WI38 (cell line): Measurements from ENCODE around the gene XYLT1.

Experiments
- H3K4me3 ChIP-seq: 2 replicates; pipeline ENCODE4 v1.5.1; 2011; ENCODE audit warnings: low read depth, mild to moderate bottlenecking, control low read depth, low read length
- TF ChIP-seq, protein P1 (sequence below): IDR thresholded peaks from 2 replicates; pipeline ENCODE4 v1.5.1; 2012; ENCODE audit warnings: low read depth, mild to moderate bottlenecking, control low read depth, low read length

XYLT1 gene

GRCh38 chr16:17176199-17176598 is 294.6 kb downstream of the XYLT1 start:
- TF ChIP-seq, protein P1, sequence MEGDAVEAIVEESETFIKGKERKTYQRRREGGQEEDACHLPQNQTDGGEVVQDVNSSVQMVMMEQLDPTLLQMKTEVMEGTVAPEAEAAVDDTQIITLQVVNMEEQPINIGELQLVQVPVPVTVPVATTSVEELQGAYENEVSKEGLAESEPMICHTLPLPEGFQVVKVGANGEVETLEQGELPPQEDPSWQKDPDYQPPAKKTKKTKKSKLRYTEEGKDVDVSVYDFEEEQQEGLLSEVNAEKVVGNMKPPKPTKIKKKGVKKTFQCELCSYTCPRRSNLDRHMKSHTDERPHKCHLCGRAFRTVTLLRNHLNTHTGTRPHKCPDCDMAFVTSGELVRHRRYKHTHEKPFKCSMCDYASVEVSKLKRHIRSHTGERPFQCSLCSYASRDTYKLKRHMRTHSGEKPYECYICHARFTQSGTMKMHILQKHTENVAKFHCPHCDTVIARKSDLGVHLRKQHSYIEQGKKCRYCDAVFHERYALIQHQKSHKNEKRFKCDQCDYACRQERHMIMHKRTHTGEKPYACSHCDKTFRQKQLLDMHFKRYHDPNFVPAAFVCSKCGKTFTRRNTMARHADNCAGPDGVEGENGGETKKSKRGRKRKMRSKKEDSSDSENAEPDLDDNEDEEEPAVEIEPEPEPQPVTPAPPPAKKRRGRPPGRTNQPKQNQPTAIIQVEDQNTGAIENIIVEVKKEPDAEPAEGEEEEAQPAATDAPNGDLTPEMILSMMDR, result no peak
- H3K4me3 ChIP-seq, result no peak overlapping the region

DNA sequence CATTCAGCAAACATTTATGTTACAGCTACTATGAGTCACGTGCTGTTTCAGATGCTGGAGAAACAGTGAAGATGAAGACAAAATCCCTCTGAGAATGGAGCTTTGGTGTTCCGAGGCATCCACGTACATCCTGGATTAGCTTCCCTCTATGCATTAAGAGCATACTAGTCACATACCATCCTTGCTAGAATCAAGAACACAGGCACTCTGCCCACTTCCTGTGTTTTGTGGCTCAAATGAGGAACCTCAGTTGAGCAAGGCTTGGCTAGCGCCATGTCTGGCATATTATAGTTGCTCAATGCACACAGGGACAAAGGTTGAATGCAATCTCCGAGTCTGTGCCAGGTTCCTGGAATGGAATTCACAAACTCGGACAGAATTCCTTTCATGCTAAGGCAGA is 297.5 kb downstream of the XYLT1 start:
- TF ChIP-seq, protein P1, result no peak

GRCh38 chr16:17171250-17172143 is 299.3 kb downstream of the XYLT1 start:
- TF ChIP-seq, protein P1, result no peak
- no peak overlapping the region for H3K4me3 ChIP-seq

More for the DNA sequence above, 297.5 kb downstream of the XYLT1 start:
- no peak overlapping the region for H3K4me3 ChIP-seq

DNA sequence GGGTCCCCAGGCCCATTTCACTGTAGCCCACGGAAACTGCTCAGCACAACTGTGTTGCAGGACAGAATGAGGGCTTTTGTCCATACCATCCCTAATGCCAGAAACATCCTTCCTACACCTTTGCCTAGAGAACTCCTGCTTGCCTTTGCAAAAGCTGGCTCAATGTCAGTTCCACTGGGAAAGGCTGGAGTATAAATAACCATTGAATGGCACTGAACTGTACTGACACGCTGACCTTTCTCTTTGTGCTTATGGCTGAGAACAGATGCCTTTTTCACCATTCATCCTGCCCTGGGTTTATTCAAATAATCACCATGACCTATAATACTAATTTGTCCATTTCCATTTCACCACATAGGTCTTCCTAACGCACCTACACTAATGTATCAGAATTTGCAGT is 300.3 kb downstream of the XYLT1 start:
- H3K4me3 ChIP-seq, result no peak overlapping the region

DNA sequence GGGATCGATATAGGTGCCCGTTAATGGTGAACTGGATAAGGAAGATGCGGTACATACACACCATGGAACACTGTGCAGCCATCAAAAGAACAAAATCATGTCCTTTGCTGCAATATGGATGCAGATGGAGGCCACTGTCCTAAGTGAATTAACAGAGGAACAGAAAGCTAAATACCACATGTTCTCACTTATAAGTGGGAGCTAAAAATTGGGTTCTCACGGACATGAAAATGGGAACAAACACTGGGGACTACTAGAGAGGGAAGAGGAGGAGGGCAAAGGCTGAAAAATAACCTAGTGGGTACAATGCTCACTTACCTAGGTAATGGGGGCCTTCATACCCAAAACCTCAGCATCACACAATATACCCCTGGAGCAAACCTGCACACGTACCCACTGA is 302.6 kb downstream of the XYLT1 start:
- TF ChIP-seq, protein P1, result no peak
- no peak overlapping the region for H3K4me3 ChIP-seq

More for the DNA sequence above, 300.3 kb downstream of the XYLT1 start:
- TF ChIP-seq, protein P1, result no peak

DNA sequence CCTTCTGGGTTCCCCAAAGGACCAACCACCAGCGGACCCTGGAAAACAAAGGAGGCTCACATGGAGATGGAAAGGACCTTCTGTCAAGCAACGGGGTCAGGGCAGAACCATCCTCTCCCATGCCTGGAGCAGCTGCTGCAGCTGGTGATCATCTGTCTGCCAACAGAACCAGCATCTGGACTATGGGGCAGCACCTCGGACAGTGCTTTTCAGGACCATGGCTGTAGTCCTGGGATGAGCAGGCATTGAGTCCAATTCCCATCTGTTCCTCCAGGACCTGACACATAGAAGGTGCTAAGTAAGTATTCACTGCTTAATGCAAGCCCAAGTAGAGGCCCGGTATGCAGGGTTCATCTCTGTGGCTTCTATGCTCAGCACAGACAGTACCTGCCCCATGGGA is 304.7 kb downstream of the XYLT1 start:
- TF ChIP-seq, protein P1, result no peak
- no peak overlapping the region for H3K4me3 ChIP-seq

DNA sequence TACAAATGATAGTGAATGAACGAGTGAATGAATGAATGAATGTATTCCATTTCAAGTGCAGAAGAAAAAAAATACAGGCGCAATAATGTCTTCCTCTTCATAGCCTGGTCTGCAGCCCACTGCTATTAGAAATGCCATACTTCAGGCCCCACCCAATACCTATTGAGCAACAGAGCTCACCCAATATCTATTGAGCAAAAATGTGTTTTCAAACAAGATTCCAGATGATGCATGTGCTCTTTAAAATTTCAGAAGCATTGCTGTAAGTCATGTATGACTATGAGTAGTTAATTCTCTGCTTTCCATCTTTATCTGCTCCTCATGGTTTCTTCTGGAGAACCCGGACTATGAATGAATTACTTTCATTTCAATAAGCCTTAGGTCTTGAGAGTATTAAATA is 308.2 kb downstream of the XYLT1 start:
- TF ChIP-seq, protein P1, result no peak
- H3K4me3 ChIP-seq, result no peak overlapping the region
